ENCODE data around the gene SRGAP1.
"Not testable (repeated sequence)": the region's sequence is repeated elsewhere in the genome, so short reads cannot be mapped to it uniquely, and the experiment has no call there.

The SRGAP1 gene

GRCh38 chr12:64064706-64065105 is 220.2 kb downstream of the SRGAP1 start:
- no peak for TF ChIP-seq ZNF274 (IDR thresholded peaks at IDR 0.05; ENCODE audit: low read depth, low read length)
- H3K4me3 ChIP-seq (ENCODE audit: low read length), result no peak overlapping the region

GRCh38 chr12:64065881-64066451 is 221.5 kb downstream of the SRGAP1 start:
- H3K4me3 ChIP-seq (ENCODE audit: low read length), result no peak overlapping the region
- no peak for TF ChIP-seq ZNF274 (IDR thresholded peaks at IDR 0.05; ENCODE audit: low read depth, low read length)

- TF ChIP-seq ZNF274 (IDR thresholded peaks at IDR 0.05; ENCODE audit: low read depth, low read length), result no peak
- no peak overlapping the region for H3K4me3 ChIP-seq (ENCODE audit: low read length)
Observed at GRCh38 chr12:64066776-64067175, 222.3 kb downstream of the SRGAP1 start.

- H3K4me3 ChIP-seq (ENCODE audit: low read length), result no peak overlapping the region
- no peak for TF ChIP-seq ZNF274 (IDR thresholded peaks at IDR 0.05; ENCODE audit: low read depth, low read length)
Observed at GRCh38 chr12:64070454-64070853, 226.0 kb downstream of the SRGAP1 start.

- TF ChIP-seq ZNF274 (IDR thresholded peaks at IDR 0.05; ENCODE audit: low read depth, low read length), result no peak
Observed at GRCh38 chr12:64072916-64073575, 228.5 kb downstream of the SRGAP1 start.

GRCh38 chr12:64076565-64076964 is 232.1 kb downstream of the SRGAP1 start:
- not testable (repeated sequence) for H3K4me3 ChIP-seq (ENCODE audit: low read length)

More at GRCh38 chr12:64072916-64073575, 228.5 kb downstream of the SRGAP1 start:
- H3K4me3 ChIP-seq (ENCODE audit: low read length), result no peak overlapping the region

GRCh38 chr12:64077922-64078321 is 233.4 kb downstream of the SRGAP1 start:
- no peak overlapping the region for H3K4me3 ChIP-seq (ENCODE audit: low read length)
- no peak for TF ChIP-seq ZNF274 (IDR thresholded peaks at IDR 0.05; ENCODE audit: low read depth, low read length)

GRCh38 chr12:64080319-64081007 is 236.0 kb downstream of the SRGAP1 start:
- no peak overlapping the region for H3K4me3 ChIP-seq (ENCODE audit: low read length)

GRCh38 chr12:64081008-64081404 is 236.5 kb downstream of the SRGAP1 start:
- H3K4me3 ChIP-seq (ENCODE audit: low read length), result no peak overlapping the region
- no peak for TF ChIP-seq ZNF274 (IDR thresholded peaks at IDR 0.05; ENCODE audit: low read depth, low read length)

More at GRCh38 chr12:64080319-64081007, 236.0 kb downstream of the SRGAP1 start:
- TF ChIP-seq ZNF274 (IDR thresholded peaks at IDR 0.05; ENCODE audit: low read depth, low read length), result no peak

- no peak overlapping the region for H3K4me3 ChIP-seq (ENCODE audit: low read length)
- no peak for TF ChIP-seq ZNF274 (IDR thresholded peaks at IDR 0.05; ENCODE audit: low read depth, low read length)
Observed at GRCh38 chr12:64082116-64082515, 237.6 kb downstream of the SRGAP1 start.

GRCh38 chr12:64082866-64083268 is 238.4 kb downstream of the SRGAP1 start:
- H3K4me3 ChIP-seq (ENCODE audit: low read length), result no peak overlapping the region
- TF ChIP-seq ZNF274 (IDR thresholded peaks at IDR 0.05; ENCODE audit: low read depth, low read length), result no peak

- no peak for TF ChIP-seq ZNF274 (IDR thresholded peaks at IDR 0.05; ENCODE audit: low read depth, low read length)
- no peak overlapping the region for H3K4me3 ChIP-seq (ENCODE audit: low read length)
Observed at GRCh38 chr12:64083285-64084210, 239.0 kb downstream of the SRGAP1 start.

GRCh38 chr12:64085154-64085553 is 240.7 kb downstream of the SRGAP1 start:
- H3K4me3 ChIP-seq (ENCODE audit: low read length), result no peak overlapping the region

GRCh38 chr12:64085996-64086395 is 241.5 kb downstream of the SRGAP1 start:
- TF ChIP-seq ZNF274 (IDR thresholded peaks at IDR 0.05; ENCODE audit: low read depth, low read length), result no peak
- no peak overlapping the region for H3K4me3 ChIP-seq (ENCODE audit: low read length)

More at GRCh38 chr12:64085154-64085553, 240.7 kb downstream of the SRGAP1 start:
- no peak for TF ChIP-seq ZNF274 (IDR thresholded peaks at IDR 0.05; ENCODE audit: low read depth, low read length)

Measured in GM08714 (cell line).